ENCODE data around the gene IDUA.
A peak's percentile ranks its signal among the peaks of the same experiment; 100 is the strongest.
"Not testable (repeated sequence)": the region's sequence is repeated elsewhere in the genome, so short reads cannot be mapped to it uniquely, and the experiment has no call there.

IDUA gene

GRCh38 chr4:1047106-1047975, 60.5 kb downstream of the IDUA start:
- DNase-seq = no peak

- DNase-seq = no peak
Observed at GRCh38 chr4:1047976-1048772, 61.3 kb downstream of the IDUA start.

GRCh38 chr4:1048773-1049590, 62.1 kb downstream of the IDUA start:
- no peak for DNase-seq

DNA sequence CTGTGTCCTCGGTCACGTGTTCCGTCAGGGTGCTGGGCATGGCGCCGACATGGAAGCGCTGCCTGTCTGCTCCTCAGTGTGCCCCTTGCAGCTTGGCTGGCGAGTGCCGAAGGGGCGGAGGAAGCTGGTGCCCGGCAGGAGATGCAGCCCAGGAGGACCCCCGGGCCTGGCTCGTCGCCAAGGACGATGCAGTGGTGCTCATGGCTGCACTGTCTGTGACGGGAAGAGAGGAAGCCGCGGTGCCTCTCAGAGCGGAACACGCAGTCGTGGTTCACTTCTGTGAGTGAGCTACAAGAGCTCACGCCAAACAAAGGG, 62.7 kb downstream of the IDUA start:
- DNase-seq = no peak

GRCh38 chr4:1050486-1051213, 63.8 kb downstream of the IDUA start:
- no peak for DNase-seq

DNA sequence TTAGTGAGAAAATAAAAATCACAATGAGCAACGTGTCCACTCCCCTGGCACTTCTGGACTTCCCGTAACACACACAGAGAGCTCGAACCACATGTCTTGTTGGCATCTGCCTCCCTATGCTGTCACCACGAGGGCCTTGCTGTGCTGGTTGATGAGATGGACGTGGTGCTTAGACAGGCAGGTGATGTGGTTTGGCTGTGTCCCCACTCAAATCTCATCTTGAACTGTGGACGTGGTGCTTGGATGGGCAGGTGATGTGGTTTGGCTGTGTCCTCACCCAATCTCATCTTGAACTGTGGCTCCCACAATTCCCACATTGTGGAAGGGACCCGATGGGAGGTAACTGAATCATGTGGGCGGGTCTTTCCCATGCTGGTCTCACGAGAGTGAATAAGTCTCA, 64.6 kb downstream of the IDUA start:
- no peak for DNase-seq

DNA sequence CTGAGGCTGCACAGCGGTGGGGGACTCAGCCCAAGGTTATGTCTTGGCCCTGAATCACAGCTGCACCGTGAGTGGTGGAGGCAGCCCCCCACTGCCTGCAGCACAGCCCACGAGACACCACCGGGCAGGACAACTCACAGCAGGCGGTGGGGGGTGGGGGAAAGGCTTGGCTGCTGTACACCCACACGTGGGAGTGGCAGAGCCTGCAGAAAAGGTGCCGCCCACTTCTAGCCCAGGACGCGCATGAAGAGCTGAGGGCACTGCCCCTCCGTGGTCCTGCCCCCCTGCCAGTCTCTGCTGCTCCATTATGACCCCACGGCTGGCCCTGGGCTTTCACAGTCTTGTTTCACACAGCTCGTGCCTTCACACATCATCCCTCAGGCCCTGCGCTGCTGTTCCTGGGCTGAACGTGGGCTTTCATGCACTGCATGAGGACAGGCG, 65.4 kb downstream of the IDUA start:
- DNase-seq = no peak

- peak; percentile 87 for DNase-seq
Observed at GRCh38 chr4:1053080-1053661, 66.3 kb downstream of the IDUA start.

DNA sequence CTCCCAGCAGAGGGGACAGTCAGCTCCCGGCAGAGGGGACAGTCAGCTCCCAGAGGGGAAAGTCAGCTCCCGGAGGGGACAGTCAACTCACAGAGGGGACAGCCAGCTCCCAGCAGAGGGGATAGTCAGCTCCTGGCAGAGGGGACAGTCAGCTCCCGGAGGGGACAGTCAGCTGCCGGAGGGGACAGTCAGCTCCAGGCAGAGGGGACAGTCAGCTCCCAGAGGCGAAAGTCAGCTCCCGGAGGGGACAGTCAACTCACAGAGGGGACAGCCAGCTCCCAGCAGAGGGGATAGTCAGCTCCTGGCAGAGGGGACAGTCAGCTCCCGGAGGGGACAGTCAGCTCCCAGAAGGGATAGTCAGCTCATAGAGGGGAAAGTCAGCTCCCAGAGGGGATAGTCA, 67.0 kb downstream of the IDUA start:
- DNase-seq = not testable (repeated sequence)

Data from fibroblast of skin of back (primary cell).